ENCODE measurements around the gene NLGN4X.

NLGN4X gene

DNA sequence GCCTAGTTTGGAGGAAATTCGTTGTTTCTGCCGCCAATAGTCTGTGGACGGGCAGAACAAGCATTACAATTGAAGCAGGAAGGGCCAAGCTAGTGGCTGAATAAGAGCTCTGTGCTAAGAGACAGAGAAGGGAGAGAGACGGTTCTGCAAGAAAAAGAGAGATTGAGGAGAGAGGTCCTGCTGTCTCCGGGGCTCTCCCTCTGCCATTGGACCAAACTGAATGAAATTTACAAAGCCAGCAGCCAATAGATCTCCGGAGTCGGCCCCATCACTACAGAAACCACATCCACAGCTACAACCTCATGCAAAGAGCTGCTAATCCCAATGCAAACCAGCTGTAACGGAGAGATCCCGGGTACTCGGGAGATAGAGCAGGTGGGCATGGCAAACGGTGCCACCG lies at the start of gene NLGN4X:
NLGN4X (minus strand) TSS at position 148 of the 400 bp plus-strand sequence. CDS start 77,401 bp downstream, outside the sequence.
- FAIRE-seq = no peak

DNA sequence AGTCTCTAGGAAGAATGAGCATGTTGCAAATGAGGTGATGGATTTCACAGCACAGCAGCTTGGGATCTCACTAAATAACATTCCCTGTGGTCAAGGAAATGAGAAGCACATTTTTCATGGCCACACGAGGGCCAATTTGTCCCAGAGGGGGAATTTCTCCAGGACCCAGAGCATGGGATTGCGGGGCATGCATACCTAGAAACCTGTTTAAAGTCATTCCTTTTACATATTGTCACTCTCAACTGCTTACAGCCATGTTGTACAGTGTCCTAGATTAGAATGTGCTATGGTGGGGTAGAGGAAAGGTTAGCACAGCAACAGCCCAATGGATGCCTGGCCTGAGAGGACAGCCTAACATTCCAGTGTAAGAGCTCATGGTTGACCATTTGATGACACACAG lies 37.4 kb upstream of the NLGN4X start:
- FAIRE-seq = no peak

DNA sequence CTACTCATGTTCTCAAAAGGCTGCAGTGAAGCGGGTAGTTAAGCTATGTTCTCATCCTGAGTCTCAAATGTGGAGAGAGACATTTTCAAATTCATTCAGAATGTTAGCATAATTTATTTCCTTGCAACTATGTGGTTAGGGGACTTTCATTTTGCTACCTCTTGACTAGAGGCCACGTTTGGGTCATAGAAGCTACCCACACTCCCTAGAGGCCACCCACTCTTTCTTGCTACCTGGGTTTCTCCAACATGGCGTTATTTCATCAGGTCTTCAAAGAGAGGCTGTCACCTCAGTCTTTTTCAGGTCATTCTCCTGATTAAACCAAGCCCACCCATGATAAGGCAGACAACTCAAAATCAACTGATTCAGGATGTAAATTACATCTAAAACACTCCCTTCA lies 34.3 kb upstream of the NLGN4X start:
- no peak for FAIRE-seq

- no peak for FAIRE-seq
Measured at GRCh38 chrX:6257025-6257424, 28.4 kb upstream of the NLGN4X start.

GRCh38 chrX:6244666-6245065 lies 16.0 kb upstream of the NLGN4X start:
- no peak for FAIRE-seq

GRCh38 chrX:6238576-6238975 lies 9.9 kb upstream of the NLGN4X start:
- FAIRE-seq = no peak

DNA sequence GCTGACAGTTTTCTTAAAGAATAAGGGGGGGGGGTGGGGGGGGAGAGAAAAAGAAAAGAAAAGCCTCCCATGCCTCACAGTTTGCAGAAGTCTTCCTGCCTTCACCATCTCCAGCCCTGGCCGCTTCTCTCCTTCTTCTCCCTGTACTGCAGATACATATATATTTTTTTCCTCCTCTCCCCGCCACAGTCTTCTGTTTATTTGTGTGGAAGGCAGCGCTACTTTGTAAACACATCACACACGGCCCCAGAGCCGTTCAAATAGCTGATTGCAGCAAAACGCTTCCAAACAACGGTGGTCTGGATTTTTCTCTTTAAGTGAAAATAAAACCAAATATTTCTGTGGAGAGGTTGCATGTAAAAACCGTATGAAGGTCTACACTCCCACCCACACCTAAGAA lies 732 bp downstream of the NLGN4X start:
- FAIRE-seq = no peak

DNA sequence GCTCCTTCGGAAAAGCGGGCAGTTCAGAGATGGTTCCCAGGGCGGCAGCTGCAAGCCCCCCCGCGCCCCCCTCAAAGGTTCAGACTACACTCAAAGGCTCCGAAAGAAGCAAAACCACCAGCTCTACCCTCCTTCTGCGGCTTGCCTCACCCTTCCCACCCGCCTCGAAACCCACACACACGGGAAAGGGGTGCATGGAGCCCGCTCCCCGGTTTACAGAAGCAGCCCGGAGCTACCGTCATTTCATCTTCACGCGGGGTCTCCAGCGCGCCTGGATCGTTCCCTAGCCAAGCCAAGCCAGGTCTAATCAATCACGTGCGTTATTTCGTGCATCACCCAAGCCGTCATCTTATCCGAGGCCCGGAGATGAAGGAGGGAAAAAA lies 1.2 kb downstream of the NLGN4X start:
- FAIRE-seq = no peak

DNA sequence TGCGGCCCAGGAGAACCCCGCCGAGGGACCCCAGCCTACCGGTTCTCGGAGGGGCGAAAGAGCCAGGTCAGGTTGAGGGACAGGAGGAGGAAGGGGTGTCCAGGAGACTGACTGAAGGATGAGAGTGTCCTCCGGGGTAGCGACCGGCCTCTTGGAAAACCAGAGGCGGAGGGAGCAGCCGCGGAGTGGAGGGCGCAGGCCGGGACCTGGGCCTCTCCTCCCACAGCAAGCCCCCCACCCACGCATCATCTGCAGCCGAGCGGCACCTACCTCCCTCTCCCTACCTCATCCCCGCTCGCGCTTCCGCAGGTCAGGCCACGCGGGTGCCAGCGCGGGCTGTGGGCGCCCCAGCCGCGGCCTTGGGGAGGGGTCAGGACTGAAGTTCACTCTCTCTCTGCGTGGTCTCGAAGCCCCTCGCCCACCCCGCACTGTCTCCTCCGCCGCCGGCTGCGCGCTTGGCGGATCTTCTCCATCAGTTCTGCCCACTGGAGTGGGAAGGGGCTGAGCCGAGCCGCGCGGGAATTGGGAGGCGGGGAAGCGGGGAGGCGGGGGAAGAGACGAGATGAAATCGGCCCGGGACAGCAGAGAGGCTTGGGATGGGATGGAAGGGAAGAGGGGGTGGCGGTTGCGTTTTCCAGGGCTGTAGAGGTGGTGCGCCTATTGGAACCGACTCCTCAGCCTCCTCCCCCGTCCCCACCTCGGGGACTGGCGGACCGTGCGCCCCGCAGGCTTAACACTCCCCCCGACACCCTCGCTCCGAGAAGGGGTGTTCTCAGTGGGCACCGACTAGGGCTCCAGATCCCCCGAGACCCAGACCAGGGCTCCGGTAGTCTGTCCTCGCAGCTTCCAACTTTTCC lies 1.8 kb downstream of the NLGN4X start:
- FAIRE-seq = no peak

DNA sequence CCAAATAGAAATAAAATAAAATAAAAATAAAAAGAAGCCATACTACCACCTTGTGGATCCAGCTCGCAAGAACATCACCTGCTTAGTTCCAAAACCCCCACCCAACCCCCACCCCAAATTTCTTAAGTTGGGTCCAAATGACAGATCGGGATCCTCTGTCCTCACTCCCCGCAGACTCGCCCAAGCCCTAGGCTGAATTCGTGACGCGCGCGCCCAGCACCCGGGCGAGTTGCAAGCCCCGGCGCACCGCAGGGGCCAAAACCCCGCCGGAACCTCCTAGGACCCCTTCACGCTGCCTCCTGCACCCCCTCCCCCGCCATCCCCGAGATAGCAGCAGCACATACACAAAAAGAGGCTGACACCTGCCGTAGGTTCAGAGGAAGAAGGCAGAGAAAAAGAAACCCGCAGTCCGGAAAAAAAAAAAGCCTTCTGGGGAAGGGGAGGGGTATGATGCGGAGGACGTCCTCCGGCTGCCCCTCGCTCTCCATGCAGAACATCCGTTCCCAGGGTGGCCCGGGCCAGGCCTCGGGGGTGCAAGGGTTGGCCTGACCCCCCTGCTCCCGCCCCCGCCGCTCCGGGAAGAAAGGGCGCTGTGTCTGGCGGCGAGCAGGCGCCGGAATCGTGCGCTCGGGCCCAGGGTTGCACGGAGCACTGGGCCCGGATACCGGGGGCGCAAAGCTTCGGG lies 2.6 kb downstream of the NLGN4X start:
- no peak for FAIRE-seq

DNA sequence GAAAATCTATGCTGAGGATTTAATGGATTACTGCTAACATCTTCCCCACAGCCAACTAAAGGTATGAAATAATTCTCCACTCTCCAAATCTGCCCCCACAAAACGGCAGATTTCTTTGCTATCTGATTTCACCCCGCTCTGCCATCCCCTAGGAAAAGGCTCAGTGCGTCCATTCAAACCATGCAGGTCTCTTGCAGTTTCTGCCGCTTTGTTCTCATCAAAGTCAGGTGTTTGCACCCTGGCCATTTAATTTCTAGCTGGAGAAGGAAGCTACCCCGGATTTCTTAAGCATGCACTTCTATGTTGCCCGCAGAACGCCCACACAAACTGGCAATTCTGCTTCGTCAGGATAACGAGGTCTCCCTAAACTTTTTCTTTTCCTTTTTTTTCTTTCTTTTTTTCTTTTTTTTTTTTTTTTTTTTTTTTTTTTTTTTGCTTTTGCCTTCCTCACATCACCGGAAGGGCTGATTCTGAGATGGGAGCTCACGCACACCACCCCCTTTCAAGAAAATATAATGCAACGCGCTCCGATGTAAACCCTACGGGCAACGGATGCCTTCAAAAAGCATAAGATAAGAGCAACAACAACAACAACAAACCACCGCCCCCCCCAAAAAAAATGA lies 3.3 kb downstream of the NLGN4X start:
- FAIRE-seq = no peak

GRCh38 chrX:6223516-6223915 lies 5.2 kb downstream of the NLGN4X start:
- no peak for FAIRE-seq

GRCh38 chrX:6210230-6210629 lies 18.4 kb downstream of the NLGN4X start:
- no peak for FAIRE-seq

GRCh38 chrX:6203462-6204215 lies 25.0 kb downstream of the NLGN4X start:
- no peak for FAIRE-seq

- FAIRE-seq = no peak
Measured at GRCh38 chrX:6199486-6199885, 29.2 kb downstream of the NLGN4X start.

DNA sequence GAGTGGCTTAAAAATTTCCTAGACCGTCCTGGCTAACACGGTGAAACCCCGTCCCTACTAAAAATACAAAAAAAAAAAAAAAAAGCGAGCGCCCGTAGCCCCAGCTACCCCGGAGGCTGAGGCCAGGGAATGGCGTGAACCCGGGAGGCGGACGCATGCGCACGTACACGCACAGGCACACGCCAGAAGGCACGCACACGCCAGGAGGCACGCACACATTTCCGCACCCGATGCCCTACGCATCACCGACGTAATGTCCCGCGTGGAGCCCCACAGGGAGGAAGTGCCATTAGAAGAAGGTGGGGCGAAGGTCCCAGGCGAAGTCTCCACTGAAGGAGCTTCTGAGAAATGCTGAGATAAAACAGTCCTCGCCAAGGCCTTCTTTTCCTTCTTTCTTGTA lies 41.4 kb downstream of the NLGN4X start:
- FAIRE-seq = no peak

- no peak for FAIRE-seq
Measured at GRCh38 chrX:6184900-6185515, 43.7 kb downstream of the NLGN4X start.

DNA sequence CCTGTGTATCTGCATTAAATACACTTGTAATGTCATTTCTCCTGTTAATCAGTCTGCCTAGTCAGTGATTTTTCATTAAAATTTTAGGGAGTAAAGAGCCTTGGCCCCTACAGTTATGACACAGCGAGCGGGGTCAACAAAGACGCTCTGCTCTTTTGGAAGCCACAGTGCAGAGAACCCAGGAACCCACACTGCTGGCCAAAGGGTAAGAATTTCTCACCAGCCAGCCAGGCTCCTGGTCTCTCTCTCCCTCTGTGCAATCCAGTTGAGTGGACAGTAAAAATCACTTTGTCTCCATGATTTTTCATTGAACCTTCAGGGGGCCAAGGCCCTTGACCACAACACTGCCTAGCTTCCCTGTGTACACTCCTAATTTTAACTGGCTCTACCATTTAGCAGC lies 52.8 kb downstream of the NLGN4X start:
- FAIRE-seq = no peak

DNA sequence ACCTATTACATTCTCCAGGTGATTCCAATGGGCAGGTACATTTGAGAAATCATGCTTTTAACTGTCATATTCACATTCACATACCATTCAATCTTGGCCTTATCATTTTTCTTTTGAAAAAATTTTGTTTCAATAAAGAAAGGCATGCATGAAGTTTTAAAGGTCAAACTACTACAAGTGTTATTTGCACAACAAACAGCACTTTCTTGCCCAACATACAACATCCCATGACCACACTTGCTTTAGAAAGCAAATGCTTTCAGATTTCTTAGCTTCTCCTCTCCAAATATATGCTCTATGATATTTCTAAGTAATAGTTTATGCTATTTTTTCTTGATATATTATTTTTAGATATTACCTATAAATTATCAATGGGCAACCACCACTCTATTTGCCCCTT lies 58.2 kb downstream of the NLGN4X start:
- FAIRE-seq = no peak

DNA sequence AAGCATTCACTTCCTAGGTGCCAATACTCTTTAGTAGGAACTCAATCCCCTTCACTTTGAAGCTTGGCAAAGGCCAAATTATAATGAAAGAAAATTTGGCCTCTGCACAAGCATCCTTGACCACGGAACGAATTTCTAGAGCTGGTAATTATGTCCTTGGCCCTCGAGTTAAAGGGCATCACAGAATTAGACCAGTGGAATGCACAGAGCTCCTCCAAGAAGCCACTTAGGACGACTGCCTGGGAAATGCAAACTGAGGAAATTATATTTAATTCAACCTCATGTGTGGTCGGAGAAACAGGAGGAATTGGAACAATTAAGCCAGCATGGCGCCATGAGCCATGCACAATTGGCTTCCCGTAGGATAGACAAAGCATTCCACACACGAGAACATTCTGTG lies 59.3 kb downstream of the NLGN4X start:
- no peak for FAIRE-seq

- no peak for FAIRE-seq
Measured at GRCh38 chrX:6163721-6164120, 64.9 kb downstream of the NLGN4X start.

DNA sequence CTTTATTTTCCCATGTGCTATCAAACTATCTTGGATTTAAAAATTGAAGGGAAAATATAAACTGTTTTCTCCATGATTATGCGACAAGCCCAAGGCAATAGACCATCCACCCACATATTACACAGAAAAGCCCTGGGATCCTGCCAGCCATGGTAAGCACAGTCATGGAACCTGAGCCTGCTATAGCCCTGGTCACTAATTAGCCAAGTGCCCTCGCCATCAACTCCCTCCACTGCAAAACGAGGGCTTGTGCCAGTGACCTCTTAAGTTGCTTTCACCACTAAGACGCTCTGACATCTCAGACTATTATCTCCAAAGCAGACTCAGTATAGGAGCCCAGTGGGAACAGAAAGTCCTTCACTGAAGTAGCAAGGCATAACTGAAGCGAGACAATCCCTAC lies 69.2 kb downstream of the NLGN4X start:
- FAIRE-seq = no peak

GRCh38 chrX:6151971-6152370 lies 76.7 kb downstream of the NLGN4X start:
- FAIRE-seq = no peak

Measured in endometrium (tissue), 2 donors.